Measurements from ENCODE around the gene NUDCD2.
"Not testable (repeated sequence)": the region's sequence is repeated elsewhere in the genome, so short reads cannot be mapped to it uniquely, and the experiment has no call there.

The NUDCD2 gene

GRCh38 chr5:163445345-163445744, 14.6 kb downstream of the NUDCD2 start:
- no peak overlapping the region for H3K27ac ChIP-seq (ENCODE audit: low read depth, low read length)
- no peaks in the 10 kb centered on the region for H3K4me1 ChIP-seq (ENCODE audit: insufficient read depth, low read length)
- H3K9ac ChIP-seq (ENCODE audit: low read length): no peak overlapping the region
- H3K4me3 ChIP-seq (ENCODE audit: low read depth in 1 of 2, low read length in 2 of 2): no peak overlapping the region
- H3K27me3 ChIP-seq (ENCODE audit: control insufficient read depth in 1 of 2, insufficient read depth in 2 of 2, low read length in 2 of 2): no peaks in the 10 kb centered on the region
- no peaks in the 10 kb centered on the region for H3K9me3 ChIP-seq (ENCODE audit: low read length)
- peaks cover 41% of the 10 kb centered on the region for H3K36me3 ChIP-seq (ENCODE audit: insufficient read depth, low read length)

DNA sequence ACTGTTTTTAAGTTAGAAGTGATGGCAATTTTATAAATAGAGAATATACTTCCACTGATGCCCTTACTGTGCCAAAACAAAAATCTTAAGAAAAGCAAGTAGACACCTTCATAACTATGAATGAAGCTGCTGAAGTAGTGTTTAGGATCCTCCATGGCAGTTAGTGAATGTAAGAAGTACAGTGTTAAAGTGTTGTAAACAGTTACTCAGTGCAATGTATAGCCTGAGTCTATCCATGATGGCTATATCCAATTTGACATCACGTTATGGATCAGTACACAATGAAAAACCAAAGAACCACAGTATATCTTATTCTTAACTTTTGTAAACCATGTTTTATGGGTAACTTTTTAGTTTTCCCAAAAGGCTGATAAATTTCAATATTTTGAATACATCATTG, 15.4 kb downstream of the NUDCD2 start:
- Histone ChIP-seq H3K9ac (ENCODE audit: low read length) (no peak overlapping the region), H3K9me3 (ENCODE audit: low read length) (no peaks in the 10 kb centered on the region), H3K4me3 (ENCODE audit: low read depth in 1 of 2, low read length in 2 of 2) (no peak overlapping the region), H3K36me3 (ENCODE audit: insufficient read depth, low read length) (peaks cover 43% of the 10 kb centered on the region), H3K27ac (ENCODE audit: low read depth, low read length) (no peak overlapping the region), H3K4me1 (ENCODE audit: insufficient read depth, low read length) (no peaks in the 10 kb centered on the region), H3K27me3 (ENCODE audit: control insufficient read depth in 1 of 2, insufficient read depth in 2 of 2, low read length in 2 of 2) (no peaks in the 10 kb centered on the region)

- Histone ChIP-seq H3K27ac (ENCODE audit: low read depth, low read length) (no peak overlapping the region), H3K9ac (ENCODE audit: low read length) (no peak overlapping the region), H3K36me3 (ENCODE audit: insufficient read depth, low read length) (peaks cover 32% of the 10 kb centered on the region), H3K9me3 (ENCODE audit: low read length) (no peaks in the 10 kb centered on the region), H3K4me1 (ENCODE audit: insufficient read depth, low read length) (peaks cover 11% of the 10 kb centered on the region), H3K27me3 (ENCODE audit: control insufficient read depth in 1 of 2, insufficient read depth in 2 of 2, low read length in 2 of 2) (no peaks in the 10 kb centered on the region), H3K4me3 (ENCODE audit: low read depth in 1 of 2, low read length in 2 of 2) (no peak overlapping the region)
Measured at GRCh38 chr5:163440954-163441353, 18.9 kb downstream of the NUDCD2 start.

- H3K9ac ChIP-seq (ENCODE audit: low read length): no peak overlapping the region
- peaks cover 26% of the 10 kb centered on the region for H3K36me3 ChIP-seq (ENCODE audit: insufficient read depth, low read length)
- H3K4me3 ChIP-seq (ENCODE audit: low read depth in 1 of 2, low read length in 2 of 2): peak overlapping the region in 1 of 2 donors; percentile 85
- no peaks in the 10 kb centered on the region for H3K27me3 ChIP-seq (ENCODE audit: control insufficient read depth in 1 of 2, insufficient read depth in 2 of 2, low read length in 2 of 2)
- H3K4me1 ChIP-seq (ENCODE audit: insufficient read depth, low read length): peaks cover 11% of the 10 kb centered on the region
- no peak overlapping the region for H3K27ac ChIP-seq (ENCODE audit: low read depth, low read length)
- no peaks in the 10 kb centered on the region for H3K9me3 ChIP-seq (ENCODE audit: low read length)
Measured at GRCh38 chr5:163439092-163439425, 20.8 kb downstream of the NUDCD2 start.

DNA sequence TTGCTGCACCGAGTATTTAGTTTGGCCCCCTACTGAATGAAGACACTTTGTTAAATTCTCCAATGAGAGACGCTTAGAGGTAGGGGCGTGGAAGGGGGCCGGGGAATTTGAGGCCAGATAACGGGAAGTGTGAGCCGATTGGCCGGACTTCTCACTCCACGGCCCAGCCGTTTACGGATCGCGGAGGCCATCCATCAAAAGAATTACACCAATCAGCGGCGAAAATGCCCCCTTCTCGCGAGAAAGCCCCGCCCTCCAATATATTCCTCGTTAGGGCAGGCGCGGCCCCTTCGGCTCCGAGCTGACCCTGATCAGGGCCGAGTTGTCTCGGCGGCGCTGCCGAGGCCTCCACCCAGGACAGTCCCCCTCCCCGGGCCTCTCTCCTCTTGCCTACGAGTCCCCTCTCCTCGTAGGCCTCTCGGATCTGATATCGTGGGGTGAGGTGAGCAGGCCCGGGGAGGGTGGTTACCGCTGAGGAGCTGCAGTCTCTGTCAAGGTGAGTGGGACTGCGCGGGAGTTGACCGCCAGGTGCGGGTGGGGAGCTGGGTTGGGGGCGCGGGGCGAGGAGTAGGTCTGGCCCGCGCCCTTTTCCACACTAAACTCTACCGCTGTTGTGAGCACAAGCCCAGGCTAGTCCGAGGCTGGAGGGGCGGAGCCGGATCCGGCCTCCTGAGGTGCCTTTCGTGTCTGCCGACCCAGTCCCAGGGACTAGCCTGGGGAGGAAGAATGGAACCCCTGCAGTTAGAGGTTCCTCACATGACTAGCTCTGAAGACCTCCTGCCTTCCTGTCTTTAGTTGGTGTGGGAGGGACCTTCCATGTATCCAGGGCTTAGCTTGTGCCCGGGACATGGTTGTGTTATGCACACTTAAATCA, 22.4 kb downstream of the NUDCD2 start, which contains the start of gene CCNG1:
Gene CCNG1, plus strand, starts transcription at position 287 of the 874 bp plus-strand sequence. CDS start 1,662 bp downstream, outside the sequence.
- Histone ChIP-seq H3K9me3 (ENCODE audit: low read length) (no peaks in the 10 kb centered on the region), H3K27ac (ENCODE audit: low read depth, low read length) (peak within 1 kb of the TSS; percentile 90), H3K4me3 (ENCODE audit: low read depth in 1 of 2, low read length in 2 of 2) (peak within 1 kb of the TSS; percentile 85 to 96), H3K9ac (ENCODE audit: low read length) (peak within 1 kb of the TSS; percentile 55), H3K27me3 (ENCODE audit: control insufficient read depth in 1 of 2, insufficient read depth in 2 of 2, low read length in 2 of 2) (no peaks in the 10 kb centered on the region), H3K4me1 (ENCODE audit: insufficient read depth, low read length) (peaks cover 11% of the 10 kb centered on the region), H3K36me3 (ENCODE audit: insufficient read depth, low read length) (peaks cover 16% of the 10 kb centered on the region)

- Histone ChIP-seq H3K9me3 (ENCODE audit: low read length) (no peaks in the 10 kb centered on the region), H3K4me3 (ENCODE audit: low read depth in 1 of 2, low read length in 2 of 2) (peak overlapping the region; percentile 85 to 96), H3K9ac (ENCODE audit: low read length) (no peak overlapping the region)
Measured at GRCh38 chr5:163437011-163437308, 22.9 kb downstream of the NUDCD2 start.

GRCh38 chr5:163436515-163436914, 23.4 kb downstream of the NUDCD2 start:
- Histone ChIP-seq H3K27me3 (ENCODE audit: control insufficient read depth in 1 of 2, insufficient read depth in 2 of 2, low read length in 2 of 2) (no peaks in the 10 kb centered on the region), H3K27ac (ENCODE audit: low read depth, low read length) (no peak overlapping the region), H3K4me1 (ENCODE audit: insufficient read depth, low read length) (peaks cover 11% of the 10 kb centered on the region), H3K36me3 (ENCODE audit: insufficient read depth, low read length) (peaks cover 13% of the 10 kb centered on the region), H3K9ac (ENCODE audit: low read length) (no peak overlapping the region), H3K4me3 (ENCODE audit: low read depth in 1 of 2, low read length in 2 of 2) (no peak overlapping the region), H3K9me3 (ENCODE audit: low read length) (no peaks in the 10 kb centered on the region)

More at GRCh38 chr5:163437011-163437308, 22.9 kb downstream of the NUDCD2 start:
- Histone ChIP-seq H3K4me1 (ENCODE audit: insufficient read depth, low read length) (peaks cover 11% of the 10 kb centered on the region), H3K36me3 (ENCODE audit: insufficient read depth, low read length) (peaks cover 13% of the 10 kb centered on the region), H3K27ac (ENCODE audit: low read depth, low read length) (peak overlapping the region; percentile 45), H3K27me3 (ENCODE audit: control insufficient read depth in 1 of 2, insufficient read depth in 2 of 2, low read length in 2 of 2) (no peaks in the 10 kb centered on the region)

- Histone ChIP-seq H3K9me3 (ENCODE audit: low read length) (no peaks in the 10 kb centered on the region), H3K36me3 (ENCODE audit: insufficient read depth, low read length) (no peaks in the 10 kb centered on the region), H3K27me3 (ENCODE audit: control insufficient read depth in 1 of 2, insufficient read depth in 2 of 2, low read length in 2 of 2) (no peaks in the 10 kb centered on the region), H3K27ac (ENCODE audit: low read depth, low read length) (no peak overlapping the region), H3K9ac (ENCODE audit: low read length) (no peak overlapping the region), H3K4me1 (ENCODE audit: insufficient read depth, low read length) (peaks cover 11% of the 10 kb centered on the region), H3K4me3 (ENCODE audit: low read depth in 1 of 2, low read length in 2 of 2) (no peak overlapping the region)
Measured at GRCh38 chr5:163434401-163434866, 25.5 kb downstream of the NUDCD2 start.

DNA sequence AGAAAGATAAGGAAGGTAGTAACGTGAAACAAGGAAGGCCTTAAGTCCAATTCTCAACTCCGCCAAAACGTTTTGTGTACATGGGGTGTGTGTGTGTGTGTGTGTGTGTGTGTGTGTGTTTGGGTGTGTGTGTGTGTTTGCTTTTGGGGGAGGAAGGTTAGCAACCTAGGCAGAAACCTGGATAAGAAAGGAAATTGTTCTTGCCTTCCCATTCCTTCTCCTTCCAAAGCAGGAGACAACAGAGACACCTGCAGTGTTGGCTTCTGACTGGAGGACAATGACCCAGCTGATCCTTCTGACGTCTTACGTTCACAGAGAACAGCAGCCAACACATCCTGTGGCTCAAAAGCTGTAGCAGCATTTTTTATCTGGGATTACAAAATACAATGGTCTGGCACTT, 26.6 kb downstream of the NUDCD2 start:
- Histone ChIP-seq H3K9me3 (ENCODE audit: low read length) (no peaks in the 10 kb centered on the region), H3K36me3 (ENCODE audit: insufficient read depth, low read length) (no peaks in the 10 kb centered on the region), H3K4me3 (ENCODE audit: low read depth in 1 of 2, low read length in 2 of 2) (no peak overlapping the region), H3K27ac (ENCODE audit: low read depth, low read length) (no peak overlapping the region), H3K9ac (ENCODE audit: low read length) (no peak overlapping the region), H3K27me3 (ENCODE audit: control insufficient read depth in 1 of 2, insufficient read depth in 2 of 2, low read length in 2 of 2) (no peaks in the 10 kb centered on the region), H3K4me1 (ENCODE audit: insufficient read depth, low read length) (peaks cover 8% of the 10 kb centered on the region)

DNA sequence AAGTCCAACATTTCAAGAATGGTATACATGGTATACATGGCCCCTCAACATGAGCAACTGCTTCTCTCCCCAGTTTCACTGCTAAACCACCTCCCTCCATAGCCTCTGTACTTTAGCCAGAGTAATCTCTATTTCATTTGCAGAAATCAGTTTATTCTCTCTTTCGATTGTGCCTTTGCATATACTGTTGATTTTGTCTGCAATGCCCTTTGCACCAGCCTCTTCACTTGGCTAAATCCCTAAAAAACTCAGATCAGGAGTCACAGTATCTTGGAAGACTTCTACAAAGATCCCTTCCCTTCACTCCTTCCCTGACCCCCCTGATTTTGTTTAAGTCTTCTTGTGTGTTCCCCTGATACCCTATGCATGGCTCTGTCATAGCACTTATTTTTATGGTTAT, 27.4 kb downstream of the NUDCD2 start:
- Histone ChIP-seq H3K27ac (ENCODE audit: low read depth, low read length) (no peak overlapping the region), H3K27me3 (ENCODE audit: control insufficient read depth in 1 of 2, insufficient read depth in 2 of 2, low read length in 2 of 2) (no peaks in the 10 kb centered on the region), H3K9ac (ENCODE audit: low read length) (no peak overlapping the region), H3K9me3 (ENCODE audit: low read length) (no peaks in the 10 kb centered on the region), H3K36me3 (ENCODE audit: insufficient read depth, low read length) (no peaks in the 10 kb centered on the region), H3K4me3 (ENCODE audit: low read depth in 1 of 2, low read length in 2 of 2) (no peak overlapping the region), H3K4me1 (ENCODE audit: insufficient read depth, low read length) (peaks cover 6% of the 10 kb centered on the region)

- not testable (repeated sequence) for H3K27ac ChIP-seq (ENCODE audit: low read depth, low read length); H3K4me3 ChIP-seq (ENCODE audit: low read depth in 1 of 2, low read length in 2 of 2); H3K4me1 ChIP-seq (ENCODE audit: insufficient read depth, low read length); H3K27me3 ChIP-seq (ENCODE audit: control insufficient read depth in 1 of 2, insufficient read depth in 2 of 2, low read length in 2 of 2); H3K9ac ChIP-seq (ENCODE audit: low read length); H3K36me3 ChIP-seq (ENCODE audit: insufficient read depth, low read length); H3K9me3 ChIP-seq (ENCODE audit: low read length)
Measured at GRCh38 chr5:163426128-163426527, 33.8 kb downstream of the NUDCD2 start.

GRCh38 chr5:163424836-163425235, 35.1 kb downstream of the NUDCD2 start:
- Histone ChIP-seq H3K4me3 (ENCODE audit: low read depth in 1 of 2, low read length in 2 of 2) (no peak overlapping the region), H3K27ac (ENCODE audit: low read depth, low read length) (no peak overlapping the region), H3K27me3 (ENCODE audit: control insufficient read depth in 1 of 2, insufficient read depth in 2 of 2, low read length in 2 of 2) (no peaks in the 10 kb centered on the region), H3K36me3 (ENCODE audit: insufficient read depth, low read length) (no peaks in the 10 kb centered on the region), H3K9me3 (ENCODE audit: low read length) (no peaks in the 10 kb centered on the region), H3K9ac (ENCODE audit: low read length) (no peak overlapping the region), H3K4me1 (ENCODE audit: insufficient read depth, low read length) (no peaks in the 10 kb centered on the region)
